ENCODE data around the gene GIGYF2.

GRCh38 chr2:232698556-232699091 lies 1.5 kb downstream of the GIGYF2 start:
- TF ChIP-seq CTCF (conservative IDR thresholded peaks at IDR 0.05) (no peak), ZFX (IDR thresholded peaks at IDR 0.05) (no peak)
